Brain microvascular endothelial cell (primary cell): ENCODE measurements around the gene SLC13A2.
"Not testable (repeated sequence)": the region's sequence is repeated elsewhere in the genome, so short reads cannot be mapped to it uniquely, and the experiment has no call there.

Experiments
- DNase-seq: peaks from one replicate; pipeline ENCODE4 v3.0.0-alpha.2; 2020
- H3K27ac ChIP-seq: fragments of 250-450 bp; sonication (Bioruptor Pico); 2 replicates; pipeline ENCODE4 v1.5.1; 2020; ENCODE audit warnings: mild to moderate bottlenecking, moderate library complexity
- H3K27me3 ChIP-seq: fragments of 250-450 bp; sonication (Bioruptor Pico); replicated peaks from 2 replicates; pipeline ENCODE4 v1.5.1; 2020; ENCODE audit warnings: mild to moderate bottlenecking
- H3K36me3 ChIP-seq: fragments of 250-450 bp; sonication (Bioruptor Pico); replicated peaks from 2 replicates; pipeline ENCODE4 v1.5.1; 2020; ENCODE audit warnings: mild to moderate bottlenecking
- H3K4me3 ChIP-seq: 2 replicates; pipeline ENCODE4 v1.5.1; 2011; ENCODE audit warnings: low read depth, mild to moderate bottlenecking, control low read depth, low read length, moderate library complexity
- in situ Hi-C: cut with HindIII; loops from 2 replicates; pipeline ENCODE4 v1.10.0; 2017; ENCODE audit warnings: low sequenced_read_pairs, low pct_ligation_motif_present
- TF ChIP-seq, protein P1 (sequence below): IDR thresholded peaks from 2 replicates; pipeline ENCODE4 v1.5.1; 2011; ENCODE audit warnings: low read depth, mild to moderate bottlenecking, moderate library complexity, low read length, control low read depth, inconsistent platforms; ENCODE audit errors: missing control alignments

The SLC13A2 gene

DNA sequence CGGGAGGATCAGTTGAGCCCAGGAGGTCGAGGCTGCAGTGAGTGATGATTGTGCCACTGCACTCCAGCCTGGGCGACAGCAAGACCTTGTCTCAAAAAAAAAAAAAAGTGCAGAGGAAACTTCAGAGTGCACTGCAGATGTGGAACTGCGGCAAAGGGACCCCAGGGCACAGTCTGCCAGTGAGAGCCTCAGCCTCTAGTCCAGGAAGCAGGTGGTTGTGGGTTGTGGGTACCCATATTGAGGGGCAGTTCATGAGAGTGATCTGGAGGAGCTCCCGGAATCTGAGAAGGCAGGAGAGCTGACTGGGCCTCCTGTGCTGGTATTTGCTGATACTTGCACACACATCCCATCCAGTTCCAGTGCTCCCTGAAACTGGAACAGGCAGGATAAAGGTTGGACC, 45.8 kb downstream of the SLC13A2 start:
- H3K27ac ChIP-seq: no peak overlapping the region
- peaks cover 2% of the 10 kb centered on the region for H3K27me3 ChIP-seq
- TF ChIP-seq, protein P1, sequence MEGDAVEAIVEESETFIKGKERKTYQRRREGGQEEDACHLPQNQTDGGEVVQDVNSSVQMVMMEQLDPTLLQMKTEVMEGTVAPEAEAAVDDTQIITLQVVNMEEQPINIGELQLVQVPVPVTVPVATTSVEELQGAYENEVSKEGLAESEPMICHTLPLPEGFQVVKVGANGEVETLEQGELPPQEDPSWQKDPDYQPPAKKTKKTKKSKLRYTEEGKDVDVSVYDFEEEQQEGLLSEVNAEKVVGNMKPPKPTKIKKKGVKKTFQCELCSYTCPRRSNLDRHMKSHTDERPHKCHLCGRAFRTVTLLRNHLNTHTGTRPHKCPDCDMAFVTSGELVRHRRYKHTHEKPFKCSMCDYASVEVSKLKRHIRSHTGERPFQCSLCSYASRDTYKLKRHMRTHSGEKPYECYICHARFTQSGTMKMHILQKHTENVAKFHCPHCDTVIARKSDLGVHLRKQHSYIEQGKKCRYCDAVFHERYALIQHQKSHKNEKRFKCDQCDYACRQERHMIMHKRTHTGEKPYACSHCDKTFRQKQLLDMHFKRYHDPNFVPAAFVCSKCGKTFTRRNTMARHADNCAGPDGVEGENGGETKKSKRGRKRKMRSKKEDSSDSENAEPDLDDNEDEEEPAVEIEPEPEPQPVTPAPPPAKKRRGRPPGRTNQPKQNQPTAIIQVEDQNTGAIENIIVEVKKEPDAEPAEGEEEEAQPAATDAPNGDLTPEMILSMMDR: no peak
- H3K36me3 ChIP-seq: no peaks in the 10 kb centered on the region
- DNase-seq: no peak
- in situ Hi-C loops: no loop called here
- no peak overlapping the region for H3K4me3 ChIP-seq

DNA sequence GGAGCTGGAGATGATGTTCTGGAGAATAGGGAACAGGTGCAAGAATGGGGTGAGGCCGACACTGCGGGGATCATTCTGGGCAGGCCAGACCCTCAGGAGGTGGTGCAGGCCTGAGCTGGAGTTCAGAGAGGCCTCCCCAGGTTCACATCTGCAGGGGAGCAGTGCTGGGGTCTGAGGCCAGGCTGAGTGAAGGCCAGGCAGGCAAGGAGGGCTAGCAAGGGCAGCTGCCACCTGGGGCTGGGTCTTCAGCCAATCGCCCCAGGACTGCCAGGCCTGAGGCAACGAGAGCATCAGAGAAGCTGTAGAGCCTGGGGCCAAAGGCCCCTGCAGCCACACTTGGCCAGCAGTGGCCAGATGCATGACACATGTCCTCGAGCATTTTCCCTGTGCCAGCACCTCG, 47.2 kb downstream of the SLC13A2 start:
- in situ Hi-C loops: no loop called here
- Histone ChIP-seq H3K27me3 (peaks cover 2% of the 10 kb centered on the region), H3K27ac (no peak overlapping the region), H3K4me3 (no peak overlapping the region), H3K36me3 (no peaks in the 10 kb centered on the region)
- no peak for DNase-seq
- TF ChIP-seq, protein P1: no peak

DNA sequence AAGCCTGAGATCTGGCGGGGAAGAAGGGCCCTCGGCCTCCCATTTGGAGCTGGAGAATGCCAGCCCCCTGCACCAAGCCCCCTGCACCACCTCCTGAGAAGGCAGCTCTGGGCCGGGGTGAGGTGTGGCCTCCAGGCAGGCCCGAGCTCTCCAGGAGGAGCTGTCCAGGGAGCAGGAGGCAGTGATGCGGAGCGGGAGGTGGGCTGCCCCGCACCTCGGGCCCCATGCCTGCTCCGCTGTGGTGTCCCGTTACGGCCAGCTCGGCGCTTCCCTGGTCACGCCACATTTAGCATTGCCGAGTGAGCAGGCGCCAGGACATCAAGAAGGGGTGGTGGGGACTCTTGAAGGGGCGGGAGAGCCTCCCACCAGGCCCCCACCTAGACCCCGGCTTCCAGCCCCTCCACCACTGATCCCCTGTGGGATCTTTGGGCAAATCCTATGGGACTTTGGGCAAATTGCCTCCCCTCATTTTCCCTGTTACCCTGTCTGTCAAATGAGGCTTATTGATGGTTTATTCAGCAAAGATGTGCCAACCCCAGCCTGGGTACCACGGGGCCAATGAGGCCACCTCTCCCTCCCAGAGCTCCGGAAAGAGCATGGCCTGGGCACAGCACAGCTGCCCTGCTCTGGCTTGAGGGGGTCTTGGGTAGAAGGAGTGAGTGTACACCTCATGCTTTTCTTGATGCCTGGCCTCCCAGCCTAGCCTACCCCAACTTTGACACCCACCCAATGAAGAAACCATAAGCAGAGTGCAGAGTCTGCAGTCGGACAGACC, 48.1 kb downstream of the SLC13A2 start:
- in situ Hi-C loops: no loop called here
- no peak for DNase-seq
- Histone ChIP-seq H3K27me3 (peaks cover 2% of the 10 kb centered on the region), H3K36me3 (no peaks in the 10 kb centered on the region), H3K4me3 (no peak overlapping the region), H3K27ac (no peak overlapping the region)
- TF ChIP-seq, protein P1: no peak

DNA sequence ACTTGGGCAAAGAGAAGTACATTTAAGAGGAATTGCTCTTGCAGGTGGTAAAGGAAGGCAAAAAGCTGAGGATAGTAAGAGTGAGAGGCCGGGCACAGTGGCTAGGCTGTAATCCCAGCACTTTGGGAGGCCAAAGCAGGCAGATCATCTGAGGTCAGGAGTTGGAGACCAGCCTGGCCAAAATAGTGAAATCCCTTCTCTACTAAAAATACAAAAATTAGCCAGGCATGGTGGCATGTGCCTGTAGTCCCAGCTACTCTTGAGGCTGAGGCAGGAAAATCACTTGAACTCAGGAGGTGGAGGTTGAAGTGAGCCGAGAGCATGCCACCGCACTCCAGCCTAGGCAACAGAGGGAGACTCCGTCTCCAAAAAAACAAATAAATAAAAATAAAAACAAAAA, 48.8 kb downstream of the SLC13A2 start:
- DNase-seq, in situ Hi-C loops, H3K27me3 ChIP-seq: not testable (repeated sequence)

DNA sequence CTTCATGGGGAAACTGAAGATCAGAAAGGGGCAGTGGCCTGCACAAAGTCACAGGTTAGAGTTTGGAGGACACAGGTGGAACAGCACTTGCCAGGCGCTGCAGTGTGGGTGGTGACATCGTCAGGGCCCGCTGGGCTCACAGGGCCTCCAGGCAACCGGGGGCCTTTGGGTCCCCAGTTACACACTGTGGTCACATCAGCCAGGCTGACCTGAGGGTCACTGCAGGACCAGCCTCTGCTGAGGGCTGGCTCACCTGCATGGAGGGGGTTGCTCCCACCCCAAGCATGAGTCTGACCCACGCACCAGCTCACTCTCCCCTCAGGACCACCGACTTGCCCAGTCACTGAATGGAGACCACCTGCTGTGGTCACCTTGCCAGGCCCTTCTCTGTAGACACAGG, 49.7 kb downstream of the SLC13A2 start:
- in situ Hi-C loops: no loop called here
- H3K27ac ChIP-seq: no peak overlapping the region
- H3K27me3 ChIP-seq: peaks cover 2% of the 10 kb centered on the region
- no peak overlapping the region for H3K4me3 ChIP-seq
- no peak for DNase-seq
- TF ChIP-seq, protein P1: no peak
- no peaks in the 10 kb centered on the region for H3K36me3 ChIP-seq

More for the DNA sequence above, 48.8 kb downstream of the SLC13A2 start:
- H3K27ac ChIP-seq, H3K4me3 ChIP-seq, H3K36me3 ChIP-seq: not testable (repeated sequence)

DNA sequence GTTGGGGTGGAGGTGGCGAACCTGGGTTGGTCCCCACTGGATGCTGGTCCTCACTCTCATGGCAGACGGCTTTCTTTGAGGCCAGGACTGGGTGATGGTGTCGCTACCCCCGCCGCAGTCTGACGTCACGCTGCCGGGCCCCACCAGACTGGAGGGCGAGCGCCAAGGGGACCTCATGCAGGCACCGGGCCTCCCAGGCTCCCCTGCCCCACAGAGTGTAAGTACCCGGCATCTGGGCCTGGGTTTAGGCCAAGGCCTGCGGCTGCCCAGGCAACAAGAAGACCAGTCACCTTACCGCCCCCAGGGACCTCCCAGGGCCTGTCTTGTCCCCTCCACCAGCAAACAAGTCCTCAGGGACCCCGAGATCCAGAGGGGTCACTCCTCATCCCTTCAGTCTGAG, 50.4 kb downstream of the SLC13A2 start:
- in situ Hi-C loops: no loop called here
- no peak overlapping the region for H3K27ac ChIP-seq
- peaks cover 2% of the 10 kb centered on the region for H3K27me3 ChIP-seq
- H3K36me3 ChIP-seq: no peaks in the 10 kb centered on the region
- TF ChIP-seq, protein P1: no peak
- no peak for DNase-seq
- H3K4me3 ChIP-seq: no peak overlapping the region
